GM21447 (cell line): ENCODE results near the gene PRDM16.

Source experiments
- ATAC-seq: cut with Tn5 transposase; IDR thresholded peaks from one replicate; pipeline ENCODE4 v1.9.1; 2021; ENCODE audit not compliant: unreplicated experiment

PRDM16 gene

DNA sequence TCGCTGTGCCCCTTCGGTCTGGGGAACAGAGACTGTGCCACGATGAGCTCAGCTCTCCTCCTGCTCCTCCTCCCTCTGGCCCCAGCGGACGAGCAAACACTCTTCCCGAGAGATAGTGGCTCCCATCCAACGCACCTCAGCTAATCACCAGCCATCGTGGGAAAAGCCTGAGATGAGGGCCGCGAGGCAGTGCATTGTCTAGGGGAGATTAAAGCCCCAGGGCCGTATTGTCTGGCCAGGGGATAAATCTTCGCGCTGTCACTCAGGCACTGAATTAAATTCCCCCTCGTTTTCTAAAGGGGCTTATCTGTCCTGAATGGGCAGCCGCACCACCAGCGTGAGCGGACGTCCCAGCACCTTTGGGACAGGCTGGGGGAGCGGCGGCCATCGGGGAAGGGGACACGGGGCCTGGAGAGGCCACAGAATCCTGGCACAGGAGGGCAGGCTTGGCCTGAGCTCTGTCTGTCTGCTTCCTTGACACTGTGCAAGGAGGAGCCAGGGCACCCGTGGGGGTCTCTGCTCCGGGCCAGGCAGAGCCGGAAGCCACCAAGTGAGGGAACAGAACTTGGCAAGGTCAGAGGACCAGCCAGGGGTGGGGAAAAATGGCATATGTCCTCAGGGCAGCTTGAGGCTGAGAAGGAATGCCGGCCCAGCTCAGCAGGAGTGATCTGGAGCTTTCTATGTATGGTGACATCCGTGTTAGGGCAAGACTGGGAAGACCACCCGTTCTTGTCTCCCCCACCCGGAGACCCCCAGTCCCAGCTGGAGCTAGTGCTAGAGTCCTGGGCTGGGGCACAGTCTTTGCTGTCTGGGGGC lies 32.3 kb downstream of the PRDM16 start:
- no peak for ATAC-seq

DNA sequence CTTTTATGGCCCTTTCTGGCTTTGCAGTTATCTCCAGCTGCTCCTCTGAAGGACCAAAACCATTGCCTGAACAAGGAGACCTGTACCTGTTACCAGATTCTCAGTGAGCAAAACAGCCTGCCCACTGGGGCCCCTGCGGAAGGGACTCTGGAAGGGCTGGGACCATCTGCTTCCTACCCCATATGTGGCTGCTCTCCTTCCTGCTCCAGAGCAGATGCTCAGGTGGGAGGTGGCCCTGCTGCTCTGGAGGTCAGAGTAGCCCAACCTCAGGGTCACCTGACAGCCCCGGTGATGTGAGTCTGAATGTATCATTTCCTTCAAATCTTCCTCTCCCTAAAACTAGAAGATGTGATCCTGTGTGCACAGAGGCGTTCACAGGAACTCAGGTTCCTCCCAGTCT lies 33.6 kb downstream of the PRDM16 start:
- no peak for ATAC-seq

GRCh38 chr1:3103967-3104677 lies 35.1 kb downstream of the PRDM16 start:
- no peak for ATAC-seq

DNA sequence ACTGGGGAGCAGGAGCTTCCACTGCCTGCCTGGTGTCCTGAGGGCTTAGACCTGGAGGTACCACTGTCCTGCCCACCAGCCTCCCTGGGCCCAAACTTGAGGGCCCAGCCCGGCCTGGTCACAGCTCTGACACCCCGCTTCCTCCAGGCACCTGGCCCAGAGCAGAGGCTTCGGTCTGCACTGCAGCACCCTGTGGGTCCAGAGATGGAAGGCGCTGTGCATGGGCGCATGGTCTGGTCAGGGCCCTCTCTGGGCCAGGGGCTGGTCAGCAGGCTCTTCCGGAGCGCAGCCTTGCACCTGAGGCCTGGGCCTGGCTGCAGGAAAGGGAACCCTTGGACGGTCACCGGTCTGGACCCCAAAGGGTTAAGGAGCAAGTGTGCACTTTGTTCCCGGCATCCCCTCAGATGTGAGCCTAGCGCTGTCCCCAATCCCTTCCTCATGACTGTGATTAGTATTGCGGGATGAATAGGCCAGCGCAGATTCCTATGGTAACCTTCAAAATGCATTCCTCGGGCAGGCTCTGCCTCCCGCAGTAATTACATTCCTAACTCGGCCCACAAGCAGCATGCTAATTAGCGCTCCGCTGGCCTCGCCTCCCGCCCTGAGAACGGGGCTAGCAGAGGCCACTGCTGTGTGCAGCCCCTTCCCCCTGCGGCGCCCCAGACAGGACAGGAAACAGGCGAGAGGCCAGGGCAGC lies 36.3 kb downstream of the PRDM16 start:
- ATAC-seq = no peak

DNA sequence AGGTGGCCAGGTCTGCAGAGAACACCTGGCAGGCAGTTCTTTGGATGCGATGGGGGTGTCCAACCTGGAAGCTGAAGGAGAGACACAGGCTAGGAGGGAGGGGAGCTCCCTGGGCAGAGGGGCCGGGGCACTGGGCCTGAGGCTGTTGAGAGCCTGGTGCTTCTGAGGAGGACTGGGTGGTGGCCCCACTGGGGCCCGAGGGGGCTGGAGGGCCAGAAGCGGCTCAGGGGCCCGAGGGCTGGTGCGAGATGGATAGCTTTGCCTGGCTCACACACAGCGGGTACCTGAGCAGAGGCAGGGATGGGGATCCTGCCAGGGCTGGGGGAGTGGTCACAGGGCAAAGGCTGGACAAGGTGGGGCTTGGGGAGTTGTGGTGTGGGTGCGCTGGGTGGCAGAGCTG lies 37.2 kb downstream of the PRDM16 start:
- no peak for ATAC-seq

DNA sequence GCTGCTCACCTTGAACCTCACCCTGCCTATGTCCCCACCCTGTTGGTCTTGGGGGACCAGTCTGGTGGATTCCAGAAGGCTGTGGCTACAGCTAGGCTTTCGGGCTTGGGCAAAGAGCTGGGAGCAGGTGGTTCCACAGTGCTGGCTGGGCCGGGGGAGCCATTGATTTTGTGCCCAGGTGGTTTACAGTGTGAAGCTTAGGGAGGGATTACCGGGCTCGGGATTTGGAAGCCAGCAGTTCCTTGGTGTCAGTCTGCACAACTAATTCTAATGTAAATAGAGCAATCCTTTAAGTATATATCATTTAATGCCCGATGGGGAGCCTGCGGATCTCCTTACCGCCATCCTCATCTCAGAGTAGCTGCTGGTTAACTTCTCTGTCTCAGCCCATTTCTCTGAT lies 38.2 kb downstream of the PRDM16 start:
- ATAC-seq = no peak

- ATAC-seq = no peak
Observed at GRCh38 chr1:3109355-3109754, 40.4 kb downstream of the PRDM16 start.

DNA sequence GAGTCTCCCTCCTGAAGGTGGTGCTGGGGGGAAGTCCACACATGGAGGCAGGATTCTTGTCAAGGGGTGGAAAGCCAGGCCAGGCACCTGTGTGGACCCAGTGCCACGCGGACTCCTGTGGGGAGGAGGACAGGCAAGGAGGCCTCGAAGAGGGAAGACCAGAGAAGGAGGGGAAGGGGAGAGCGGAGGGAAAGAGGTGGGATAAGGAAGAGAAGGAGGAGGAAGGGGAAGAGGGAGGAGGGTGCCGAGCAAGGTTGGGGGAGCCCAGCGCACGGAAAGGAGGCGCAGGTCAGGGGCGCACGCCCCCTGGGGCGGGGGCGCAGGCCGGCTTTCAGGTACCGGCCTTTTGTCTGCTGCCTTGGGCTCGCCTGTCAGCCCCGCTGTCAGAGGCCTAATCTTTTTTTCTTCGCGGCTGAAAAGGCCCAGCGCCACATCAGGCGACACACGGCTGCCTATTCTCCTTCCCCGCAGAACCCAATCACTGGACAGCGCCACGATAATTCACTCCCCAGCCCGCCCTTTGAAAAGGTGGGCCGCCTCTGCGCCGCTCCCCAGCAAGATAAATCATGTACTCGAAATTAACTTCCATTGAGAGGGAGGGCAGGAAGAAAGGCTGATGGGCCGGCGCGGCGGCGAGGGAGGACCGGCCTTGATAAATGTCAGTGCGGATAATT lies 42.5 kb downstream of the PRDM16 start:
- ATAC-seq = no peak

DNA sequence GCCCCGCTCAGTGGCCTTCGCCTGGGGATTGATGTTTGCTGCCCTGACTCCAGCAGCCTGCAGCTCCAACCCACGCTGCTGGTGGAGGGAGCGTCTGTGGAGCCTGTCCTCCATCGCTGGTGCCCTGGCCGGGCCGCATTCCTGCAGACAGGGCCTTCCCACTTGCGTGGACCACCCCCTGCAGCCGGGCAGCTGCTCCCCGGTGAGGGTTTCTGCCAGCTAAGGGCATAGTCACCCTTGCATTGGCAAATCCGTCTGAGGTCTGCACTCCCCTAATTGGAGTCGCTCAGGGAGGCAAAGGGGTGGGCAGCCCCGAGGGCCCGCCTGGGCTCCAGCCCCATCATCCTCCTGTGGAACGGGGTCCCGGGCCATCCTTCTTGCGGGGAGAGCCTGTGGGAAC lies 43.5 kb downstream of the PRDM16 start:
- ATAC-seq = no peak

DNA sequence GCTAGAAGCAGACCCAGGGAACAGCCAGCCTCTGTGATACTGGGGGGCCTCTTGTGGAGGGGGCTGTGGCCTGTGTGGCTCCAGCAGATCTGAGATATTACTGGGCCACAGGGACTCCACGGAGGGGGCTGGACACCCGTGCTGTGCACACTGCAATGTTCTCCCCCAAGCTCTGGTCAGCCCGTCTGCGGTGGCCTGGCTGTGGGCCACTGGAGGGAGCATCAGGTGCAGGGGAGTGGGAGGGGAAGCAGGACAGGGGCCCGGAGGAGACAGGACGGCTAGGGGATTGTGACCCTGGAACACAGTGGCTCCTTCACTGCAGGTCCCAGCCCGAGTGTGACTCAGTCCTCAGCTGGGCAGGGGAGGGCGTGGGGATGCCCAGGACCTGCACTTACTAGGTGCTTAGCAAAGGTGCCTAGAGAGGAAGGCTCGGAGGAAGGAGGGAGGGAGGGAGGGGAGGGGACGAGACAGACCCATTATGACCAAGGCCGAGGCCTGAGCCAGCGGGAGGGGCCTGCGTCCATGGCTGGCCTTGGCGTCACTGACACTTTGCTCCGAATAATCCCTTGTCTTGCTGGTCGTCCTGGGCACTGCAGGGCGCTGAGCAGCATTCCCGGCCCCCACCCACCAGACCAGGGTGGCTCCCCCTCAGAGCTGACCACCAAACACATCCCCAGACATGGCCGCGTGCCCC lies 44.2 kb downstream of the PRDM16 start:
- ATAC-seq = no peak

GRCh38 chr1:3113741-3114056 lies 44.7 kb downstream of the PRDM16 start:
- no peak for ATAC-seq

- no peak for ATAC-seq
Observed at GRCh38 chr1:3114131-3114744, 45.2 kb downstream of the PRDM16 start.

DNA sequence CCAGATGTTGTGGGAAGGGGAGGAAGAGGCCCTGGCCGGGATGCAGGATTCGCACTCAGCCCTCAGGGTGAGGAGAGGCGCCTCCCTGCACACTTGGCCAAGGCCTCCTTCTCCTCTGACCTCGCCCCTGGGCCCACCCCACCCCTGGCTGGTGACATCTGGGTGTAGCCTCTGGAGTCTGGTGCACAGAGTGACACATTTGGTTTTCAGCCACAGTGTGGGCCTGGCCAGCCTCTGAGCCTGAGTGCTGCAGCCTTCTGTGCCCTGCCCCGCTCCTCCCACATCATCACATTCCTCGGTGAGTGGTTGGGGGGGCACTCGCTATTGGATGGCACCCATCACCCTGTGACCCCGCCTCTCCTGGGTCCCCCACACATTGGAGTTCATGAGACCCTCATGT lies 45.8 kb downstream of the PRDM16 start:
- ATAC-seq = no peak

- ATAC-seq = no peak
Observed at GRCh38 chr1:3115275-3116149, 46.5 kb downstream of the PRDM16 start.

DNA sequence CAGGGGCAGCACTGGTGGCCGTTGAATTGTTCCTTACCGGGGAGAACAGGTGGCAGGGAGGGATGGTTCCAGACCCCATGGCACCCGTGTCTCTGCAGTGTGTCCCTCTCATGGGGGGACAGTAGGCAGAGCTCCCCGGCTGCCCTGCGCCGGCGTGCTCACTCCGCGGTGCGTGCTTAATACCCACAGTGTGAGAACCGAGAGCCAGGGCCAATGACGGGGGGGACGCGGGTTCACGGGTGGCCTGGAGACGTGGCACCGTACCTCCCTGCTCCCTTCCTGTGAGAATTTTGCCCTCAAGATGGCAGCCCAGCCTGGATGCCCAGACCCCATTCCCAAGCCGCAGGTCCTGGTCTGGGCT lies 47.1 kb downstream of the PRDM16 start:
- no peak for ATAC-seq

DNA sequence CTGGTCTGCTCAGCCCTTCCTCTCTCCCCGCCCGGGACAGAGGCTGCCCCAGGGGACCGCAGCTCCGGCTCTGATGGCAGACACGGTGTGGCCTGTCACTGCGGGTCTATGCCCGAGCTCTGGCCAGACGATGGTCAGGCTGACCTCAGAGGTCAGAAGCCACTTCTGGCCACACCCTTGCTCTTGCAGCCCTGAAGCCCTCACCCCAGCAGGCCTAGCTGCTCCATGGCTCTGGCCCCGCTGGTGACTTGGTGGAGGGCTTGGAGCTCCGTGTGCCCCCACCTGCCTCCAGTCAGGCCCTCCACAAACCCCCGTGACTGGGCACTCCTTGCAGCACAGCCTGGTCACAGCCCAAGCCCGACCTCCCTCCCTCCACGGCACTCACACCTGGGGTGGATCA lies 47.6 kb downstream of the PRDM16 start:
- ATAC-seq = no peak

- no peak for ATAC-seq
Observed at GRCh38 chr1:3117879-3118278, 48.9 kb downstream of the PRDM16 start.

GRCh38 chr1:3119061-3119460 lies 50.1 kb downstream of the PRDM16 start:
- no peak for ATAC-seq

DNA sequence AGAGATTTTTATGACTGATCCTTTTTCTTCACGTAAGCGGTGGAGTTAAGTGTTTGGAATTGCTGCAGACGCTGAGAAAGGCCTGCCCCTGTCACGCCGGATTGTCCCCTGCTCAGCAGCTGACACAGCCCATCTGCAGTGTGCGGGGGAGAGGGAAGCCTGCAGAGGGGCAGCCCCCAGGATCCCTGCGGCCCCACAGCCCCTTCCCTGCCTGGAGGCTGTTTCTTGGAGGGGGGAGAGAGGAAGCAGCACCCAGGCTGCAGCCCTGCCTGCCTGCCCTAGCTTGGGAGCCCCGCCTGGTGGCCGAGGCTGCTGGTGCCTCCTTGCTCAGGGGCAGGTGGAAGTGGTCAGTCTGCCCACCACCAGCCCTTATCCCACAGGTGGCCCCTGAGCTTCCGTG lies 50.7 kb downstream of the PRDM16 start:
- no peak for ATAC-seq

GRCh38 chr1:3120140-3120539 lies 51.1 kb downstream of the PRDM16 start:
- no peak for ATAC-seq
